ENCODE measurements around the gene MCHR1. TPM values are rescaled to one million over a fixed set of nuclear protein-coding genes. Genes with fewer than 3 reads are reported as not detected.
A peak's percentile ranks its signal among the peaks of the same experiment; 100 is the strongest.
"Not testable (repeated sequence)": the region's sequence is repeated elsewhere in the genome, so short reads cannot be mapped to it uniquely, and the experiment has no call there.

The MCHR1 gene
- total RNA-seq, 1 donor from 2014 or later, result 0.39 TPM

GRCh38 chr22:40656651-40657050 lies 22.6 kb upstream of the MCHR1 start:
- not testable (repeated sequence) for DNase-seq

GRCh38 chr22:40659166-40659565 lies 20.1 kb upstream of the MCHR1 start:
- no peak for DNase-seq

GRCh38 chr22:40660730-40661129 lies 18.6 kb upstream of the MCHR1 start:
- DNase-seq, result no peak

GRCh38 chr22:40661671-40662070 lies 17.6 kb upstream of the MCHR1 start:
- no peak for DNase-seq

- DNase-seq, result peak; percentile 73
These were observed 14.0 kb upstream of the MCHR1 start for GRCh38 chr22:40665312-40665711.

GRCh38 chr22:40666151-40666848 lies 13.0 kb upstream of the MCHR1 start:
- DNase-seq, result peak; percentile 67

GRCh38 chr22:40668611-40669411 lies 10.5 kb upstream of the MCHR1 start:
- peak; percentile 34 for DNase-seq

- no peak for DNase-seq
These were observed 9.2 kb upstream of the MCHR1 start for GRCh38 chr22:40670058-40670457.

GRCh38 chr22:40671369-40671768 lies 7.9 kb upstream of the MCHR1 start:
- DNase-seq, result no peak

- no peak for DNase-seq
These were observed 7.4 kb upstream of the MCHR1 start for GRCh38 chr22:40671796-40672360.

GRCh38 chr22:40673017-40673416 lies 6.3 kb upstream of the MCHR1 start:
- no peak for DNase-seq

- DNase-seq, result no peak
These were observed 5.0 kb upstream of the MCHR1 start for GRCh38 chr22:40674274-40674673.

- not testable (repeated sequence) for DNase-seq
These were observed 3.1 kb upstream of the MCHR1 start for GRCh38 chr22:40676166-40676565.

GRCh38 chr22:40676644-40677043 lies 2.6 kb upstream of the MCHR1 start:
- DNase-seq, result no peak

- no peak for DNase-seq
These were observed 613 bp upstream of the MCHR1 start for GRCh38 chr22:40678493-40679248.

- DNase-seq, result no peak
These were observed 907 bp downstream of the MCHR1 start for GRCh38 chr22:40679964-40680818.

- no peak for DNase-seq
These were observed 1.5 kb downstream of the MCHR1 start for GRCh38 chr22:40680819-40681183.

GRCh38 chr22:40681451-40681850 lies 2.2 kb downstream of the MCHR1 start:
- DNase-seq, result no peak

- DNase-seq, result no peak
These were observed 5.4 kb downstream of the MCHR1 start for GRCh38 chr22:40684728-40685127.

GRCh38 chr22:40685406-40685805 lies 6.1 kb downstream of the MCHR1 start:
- no peak for DNase-seq

- no peak for DNase-seq
These were observed 8.4 kb downstream of the MCHR1 start for GRCh38 chr22:40687706-40688105.

GRCh38 chr22:40690370-40690769 lies 11.1 kb downstream of the MCHR1 start:
- DNase-seq, result no peak
